HG02623 (cell line): ENCODE data around the gene AKT3.
"Not testable (repeated sequence)": the region's sequence is repeated elsewhere in the genome, so short reads cannot be mapped to it uniquely, and the experiment has no call there.

Source experiments
- ATAC-seq: cut with Tn5 transposase; IDR thresholded peaks from one replicate; pipeline ENCODE4 v1.9.1; 2021; ENCODE audit warnings: moderate library complexity; ENCODE audit not compliant: unreplicated experiment

AKT3 gene

GRCh38 chr1:243850202-243850451 is at the start of gene AKT3:
TSS of gene AKT3 (minus strand) at chr1:243850243. CDS start at chr1:243843170, 7,073 bp downstream.
- ATAC-seq: peak; percentile 48

DNA sequence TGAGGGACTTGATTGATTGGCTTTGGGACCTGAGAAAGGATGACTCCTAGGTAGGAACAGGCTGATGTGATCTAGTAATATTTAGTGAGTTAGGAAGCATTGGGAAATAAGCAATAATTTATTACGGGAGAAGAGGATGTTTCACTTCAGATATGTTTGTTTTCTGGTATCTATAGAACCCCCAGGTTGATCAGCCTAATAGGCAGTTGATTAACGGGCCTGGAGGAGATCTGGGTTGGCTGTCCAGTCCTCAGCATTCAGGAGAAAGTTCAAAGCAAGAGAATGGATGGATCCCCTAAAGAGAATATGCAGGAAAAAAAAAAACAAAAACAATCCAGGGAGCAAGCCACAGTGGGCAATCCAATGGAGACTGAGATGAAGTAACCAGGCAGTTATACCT is 48.2 kb upstream of the AKT3 start:
- ATAC-seq: no peak

- no peak for ATAC-seq
Measured at GRCh38 chr1:243896313-243896712, 46.3 kb upstream of the AKT3 start.

DNA sequence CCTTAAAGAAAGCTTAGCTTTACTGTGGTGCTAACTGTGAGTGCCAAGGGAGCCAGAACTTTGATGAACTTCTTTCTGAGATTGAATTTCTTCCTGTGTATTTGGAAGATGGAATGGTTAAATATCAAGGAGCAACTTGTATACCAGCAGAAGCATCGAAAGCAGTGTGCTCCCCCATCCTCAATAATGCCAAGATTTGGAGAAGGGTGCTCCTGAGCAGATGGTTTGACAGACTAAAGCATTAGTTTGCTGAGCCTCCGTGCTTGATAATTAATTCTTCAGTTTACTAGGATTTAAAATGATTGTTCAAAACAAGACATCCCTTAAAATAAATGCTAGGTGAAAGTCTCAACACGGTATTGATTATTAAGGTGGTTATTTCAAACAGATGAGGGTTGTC is 42.4 kb upstream of the AKT3 start:
- ATAC-seq: no peak

- ATAC-seq: no peak
Measured at GRCh38 chr1:243890576-243890975, 40.5 kb upstream of the AKT3 start.

GRCh38 chr1:243885806-243886205 is 35.8 kb upstream of the AKT3 start:
- ATAC-seq: no peak

- ATAC-seq: no peak
Measured at GRCh38 chr1:243884603-243885002, 34.6 kb upstream of the AKT3 start.

DNA sequence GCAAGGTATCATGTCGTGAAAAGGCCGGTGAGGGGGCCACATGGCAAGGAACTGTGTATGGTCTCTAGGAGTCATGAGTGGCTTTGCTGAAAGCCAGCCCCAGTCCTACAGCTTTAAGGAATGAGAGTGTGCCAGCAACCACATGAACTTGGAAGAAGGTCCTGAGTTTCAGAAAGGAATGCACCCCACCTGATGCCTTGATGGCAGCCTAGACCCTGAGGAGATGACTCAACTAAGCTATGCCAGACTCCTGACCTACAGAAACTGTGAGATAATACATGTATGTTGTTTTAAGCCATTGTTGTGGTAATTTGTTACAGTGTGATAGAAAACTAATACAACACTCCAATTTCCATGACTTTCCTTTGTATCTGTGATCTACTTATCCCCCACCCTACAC is 33.5 kb upstream of the AKT3 start:
- no peak for ATAC-seq

- ATAC-seq: no peak
Measured at GRCh38 chr1:243882276-243882675, 32.2 kb upstream of the AKT3 start.

DNA sequence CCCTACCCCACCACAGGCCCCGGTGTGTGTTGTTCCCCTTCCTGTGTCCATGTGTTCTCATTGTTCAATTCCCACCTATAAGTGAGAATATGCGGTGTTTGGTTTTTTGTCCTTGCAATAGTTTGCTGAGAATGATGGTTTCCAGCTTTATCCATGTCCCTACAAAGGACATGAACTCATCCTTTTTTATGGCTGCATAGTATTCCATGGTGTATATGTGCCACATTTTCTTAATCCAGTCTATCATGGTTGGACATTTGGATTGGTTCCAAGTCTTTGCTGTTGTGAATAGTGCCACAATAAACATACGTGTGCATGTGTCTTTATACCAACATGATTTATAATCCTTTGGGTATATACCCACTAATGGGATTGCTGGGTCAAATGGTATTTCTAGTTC is 27.0 kb upstream of the AKT3 start:
- ATAC-seq: not testable (repeated sequence)

DNA sequence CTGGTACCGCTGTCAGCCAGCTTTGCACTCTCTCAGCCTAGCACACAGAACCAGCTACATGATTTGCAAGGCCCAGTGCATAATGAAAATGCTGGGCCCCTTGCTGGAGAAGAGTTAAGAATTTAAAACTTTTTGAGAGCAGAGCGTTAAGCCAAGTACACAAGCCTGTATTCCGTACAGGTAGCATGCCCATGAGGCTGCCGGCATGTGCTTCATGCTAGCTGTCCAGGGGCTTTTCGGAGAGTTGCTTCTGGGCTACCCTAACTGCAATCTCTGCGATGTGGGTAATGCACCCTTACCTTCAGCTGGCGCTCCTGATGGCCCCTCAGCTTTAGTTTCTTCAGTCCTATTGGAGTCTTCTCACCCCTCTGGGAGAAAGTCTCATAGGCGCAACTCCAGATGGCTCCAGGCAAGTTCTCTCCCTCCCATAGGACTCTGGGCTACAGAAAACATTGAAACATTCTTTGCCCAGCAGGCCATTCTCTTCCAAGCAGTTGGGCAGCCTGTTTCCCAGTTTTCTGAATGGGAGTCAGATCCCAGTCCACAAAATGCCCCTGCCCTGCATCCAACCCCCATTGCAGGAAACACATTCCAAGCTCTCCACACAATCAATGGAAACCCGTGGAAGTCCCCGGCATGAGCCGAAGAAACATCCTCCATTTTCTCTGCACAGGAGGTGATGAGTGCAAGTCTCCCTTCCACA is 5.7 kb upstream of the AKT3 start:
- ATAC-seq: no peak

- no peak for ATAC-seq
Measured at GRCh38 chr1:243851765-243852164, 1.7 kb upstream of the AKT3 start.

DNA sequence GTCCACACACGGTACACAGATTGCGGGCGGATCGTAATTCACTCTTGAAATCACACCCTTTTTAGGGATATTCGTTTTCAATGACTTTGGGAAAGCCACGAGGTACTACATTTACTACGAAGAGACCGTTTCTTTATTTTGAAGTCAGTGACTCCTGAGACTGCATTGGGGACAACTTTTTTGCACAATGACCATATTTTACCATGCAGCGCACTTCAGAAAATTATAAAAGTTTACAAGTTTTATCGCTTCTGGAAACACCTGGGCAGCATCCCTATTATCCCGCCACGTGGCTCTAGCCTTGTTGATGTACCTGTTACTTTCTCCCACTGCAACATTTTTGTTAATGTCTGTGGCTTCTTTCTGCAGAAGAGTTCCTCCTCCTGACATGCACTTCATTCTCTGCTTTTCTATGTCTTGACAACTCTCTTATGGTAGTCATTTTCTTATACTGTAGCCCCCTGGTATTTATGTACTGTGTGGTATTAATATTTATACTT is 1.3 kb upstream of the AKT3 start:
- no peak for ATAC-seq

- peak; percentile 40 for ATAC-seq
Measured at GRCh38 chr1:243850452-243851256, 611 bp upstream of the AKT3 start.

- peak; percentile 20 for ATAC-seq
Measured at GRCh38 chr1:243849421-243850201, 432 bp downstream of the AKT3 start.

- no peak for ATAC-seq
Measured at GRCh38 chr1:243848858-243849420, 1.1 kb downstream of the AKT3 start.

GRCh38 chr1:243848165-243848857 is 1.7 kb downstream of the AKT3 start:
- ATAC-seq: no peak

DNA sequence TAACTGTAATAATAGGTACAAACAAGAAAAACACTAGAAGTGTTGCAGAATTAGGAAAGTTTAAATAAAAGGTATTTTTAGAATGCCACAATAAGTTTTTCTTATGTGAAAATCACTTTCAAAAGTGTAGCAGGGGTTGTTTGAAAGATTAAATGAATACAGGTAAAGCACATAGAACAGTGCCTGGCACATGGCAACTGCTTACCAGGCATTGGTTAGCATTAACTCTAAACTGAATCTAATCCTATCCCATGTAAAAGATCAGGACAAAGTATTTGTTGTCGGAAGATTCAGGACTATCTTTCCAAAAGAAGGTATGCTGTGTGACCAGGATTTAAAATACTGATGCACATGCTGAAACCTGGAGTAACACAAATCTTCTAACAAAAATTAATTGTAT is 3.3 kb downstream of the AKT3 start:
- ATAC-seq: no peak

DNA sequence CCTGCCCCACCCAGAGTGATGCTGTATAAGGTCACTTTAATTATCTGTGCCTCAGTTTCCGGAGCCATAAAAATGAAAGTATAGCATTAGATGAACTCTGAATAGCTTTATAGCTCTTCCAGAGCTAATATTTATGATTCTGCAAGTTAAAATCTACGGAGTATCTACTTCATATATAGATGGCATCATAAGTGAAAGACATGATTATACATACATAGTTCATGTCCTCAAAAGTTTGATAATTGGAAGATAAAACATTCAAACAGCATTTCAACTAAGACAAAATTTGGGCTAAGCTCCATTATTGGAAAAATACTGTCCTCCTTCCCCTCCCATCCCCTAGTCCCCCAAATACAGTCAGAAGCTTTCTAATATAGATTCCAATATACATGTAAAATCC is 4.2 kb downstream of the AKT3 start:
- no peak for ATAC-seq

DNA sequence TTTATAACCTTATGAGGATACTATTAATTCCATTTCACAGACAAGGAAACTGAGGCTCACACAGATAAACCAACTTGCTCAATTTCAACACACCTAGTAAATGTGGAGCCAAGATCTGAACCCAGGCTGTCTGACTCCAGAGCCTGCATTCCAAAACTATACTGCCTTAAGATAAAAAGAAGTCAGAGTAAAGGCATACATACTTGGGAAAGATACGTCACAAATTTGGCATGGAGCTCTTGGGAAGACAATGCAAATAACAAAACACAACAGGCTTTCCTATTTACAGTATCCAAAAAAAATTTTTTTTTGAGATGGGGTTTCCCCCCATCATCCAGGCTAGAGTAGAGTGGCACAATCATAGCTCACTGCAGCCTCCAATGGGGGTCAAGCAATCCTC is 5.9 kb downstream of the AKT3 start:
- ATAC-seq: no peak

DNA sequence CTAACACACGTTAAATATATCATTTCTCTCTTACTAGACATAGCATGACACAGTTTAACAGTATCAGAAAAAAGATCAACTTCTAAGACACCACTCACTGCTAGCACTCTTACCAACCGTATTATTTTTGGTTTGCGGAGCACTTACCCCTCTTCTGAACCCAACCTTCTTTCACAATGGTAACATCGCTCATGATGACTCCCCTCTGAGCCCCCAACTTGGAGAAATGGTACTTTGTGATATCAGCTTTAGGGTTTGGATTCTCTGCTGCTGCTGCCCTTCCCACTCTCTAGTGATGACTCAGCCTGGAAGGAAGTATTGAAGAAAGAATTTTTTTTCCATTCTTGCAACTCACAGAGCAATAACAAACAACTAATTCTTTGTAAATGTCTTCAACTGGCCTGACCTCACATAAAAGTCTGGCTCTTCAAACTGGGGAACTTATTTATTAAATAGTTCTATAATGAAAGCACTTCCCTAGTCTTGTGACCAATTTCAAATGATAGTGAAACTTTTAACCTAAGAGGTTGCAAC is 7.0 kb downstream of the AKT3 start:
- no peak for ATAC-seq
